Sigmoid colon (tissue), 4 donors: ENCODE results near the gene LYRM4.

Experiments
- CTCF ChIP-seq, 4 experiments: fragments of 450-650 bp in 3 of 4; fragments of 200-600 bp in 1 of 4; IDR thresholded peaks; one replicate each; pipeline ENCODE4 v1.5.1; 2016 to 2019; ENCODE audit warnings: antibody characterized with exemption in 4 of 4, mild to moderate bottlenecking in 3 of 4, moderate library complexity in 2 of 4
- EP300 ChIP-seq, 4 donors: sonication (generic); formaldehyde crosslinking; IDR thresholded peaks; one replicate each; pipeline ENCODE4 v1.6.1; 2017; ENCODE audit warnings: antibody characterized with exemption in 4 of 4

GRCh38 chr6:5247201-5247600, 13.5 kb downstream of the LYRM4 start:
- TF ChIP-seq CTCF (IDR thresholded peaks at IDR 0.05), result no peak
- TF ChIP-seq EP300 (IDR thresholded peaks at IDR 0.05), result no peak
